HG02588 (cell line): Measurements from ENCODE around the gene CCNK.

ENCODE experiments used
- ATAC-seq: cut with Tn5 transposase; IDR thresholded peaks from one replicate; pipeline ENCODE4 v1.9.1; 2021; ENCODE audit warnings: mild to moderate bottlenecking, moderate library complexity; ENCODE audit not compliant: unreplicated experiment

Gene CCNK

DNA sequence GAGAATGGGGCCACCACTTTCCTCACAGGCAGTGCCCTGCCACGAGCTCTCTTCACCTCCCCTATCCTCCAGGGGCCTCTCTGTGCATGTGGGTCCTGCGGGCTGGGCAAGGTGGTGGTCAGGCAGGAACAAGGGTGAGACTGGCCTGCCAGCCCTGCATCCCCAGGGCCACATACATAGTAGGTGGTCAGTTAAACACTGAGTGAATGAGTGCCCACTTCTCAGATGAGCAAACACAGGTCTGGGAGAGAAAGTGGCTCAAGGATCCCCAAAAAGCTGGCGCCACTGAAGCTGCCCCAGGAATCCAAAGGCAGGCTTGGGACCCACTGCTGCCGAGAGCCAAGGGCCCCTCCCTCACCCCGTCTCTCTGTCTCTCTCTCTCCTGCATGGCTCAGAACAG lies 51.1 kb downstream of the CCNK start:
- ATAC-seq, result no peak

DNA sequence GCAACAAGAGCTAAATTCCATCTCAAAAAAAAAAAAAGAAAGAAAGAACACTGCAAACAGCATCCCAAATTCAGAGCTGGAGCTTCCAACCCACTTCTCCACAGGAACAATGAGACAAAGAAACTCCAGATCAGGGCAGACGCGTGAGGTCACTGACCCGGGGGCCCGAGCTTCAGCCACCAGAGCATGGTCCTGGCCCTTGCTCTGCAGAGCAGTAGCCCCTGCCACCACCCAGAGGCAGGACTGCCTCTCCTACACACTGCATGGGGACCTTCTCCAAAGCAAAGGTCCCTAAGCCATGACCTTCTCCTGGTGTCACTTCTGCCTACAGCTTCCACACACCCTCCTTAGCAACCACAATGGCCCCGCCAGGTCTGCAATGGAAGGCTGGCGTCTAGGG lies 53.1 kb downstream of the CCNK start:
- ATAC-seq, result no peak

- ATAC-seq, result no peak
These were observed 53.7 kb downstream of the CCNK start for GRCh38 chr14:99534863-99535262.

GRCh38 chr14:99535448-99535847 lies 54.2 kb downstream of the CCNK start:
- ATAC-seq, result no peak

DNA sequence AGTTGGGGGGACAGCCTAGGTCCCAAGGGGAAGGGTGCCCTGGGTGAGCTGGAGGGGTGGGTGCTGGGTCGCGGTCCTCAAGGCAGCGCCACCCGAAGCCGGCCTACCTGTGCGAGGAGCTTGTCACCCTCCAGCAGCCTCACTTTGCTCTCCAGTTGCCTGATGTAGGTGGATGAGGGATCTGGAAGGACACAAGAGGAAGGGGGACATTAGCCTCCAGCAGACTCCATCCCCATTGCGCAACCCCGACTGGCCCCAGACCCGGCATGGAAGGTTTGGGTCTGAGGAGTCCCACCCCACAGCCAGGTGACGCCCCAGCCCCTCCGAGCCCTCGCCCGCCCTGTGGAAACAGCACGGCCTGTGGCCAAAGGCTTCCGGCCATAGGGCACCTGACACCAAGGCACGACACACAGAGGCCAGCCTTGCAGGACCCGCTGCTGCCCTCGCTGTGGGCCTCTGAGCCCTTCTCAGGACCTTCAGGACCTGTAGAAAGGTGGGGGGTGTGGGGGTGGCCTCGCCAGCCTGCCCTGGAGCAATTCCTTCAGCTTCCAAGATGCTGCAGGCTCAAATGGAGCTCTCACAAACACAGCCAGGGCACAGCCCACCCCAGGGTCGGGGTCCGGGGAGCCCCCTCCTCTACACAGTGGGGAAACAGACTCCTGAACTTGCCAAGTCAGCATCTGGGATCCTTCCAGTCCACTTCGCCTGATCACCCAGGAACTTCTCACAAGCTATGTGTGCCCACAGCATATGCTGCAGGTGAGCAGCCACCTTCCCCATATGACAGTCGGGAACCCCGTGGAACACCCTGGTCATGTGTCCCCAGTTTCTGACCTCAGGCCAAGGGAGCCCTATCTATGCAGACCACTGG lies 54.9 kb downstream of the CCNK start:
- ATAC-seq, result no peak

- no peak for ATAC-seq
These were observed 56.2 kb downstream of the CCNK start for GRCh38 chr14:99537399-99537798.

- no peak for ATAC-seq
These were observed 57.1 kb downstream of the CCNK start for GRCh38 chr14:99538275-99538674.

DNA sequence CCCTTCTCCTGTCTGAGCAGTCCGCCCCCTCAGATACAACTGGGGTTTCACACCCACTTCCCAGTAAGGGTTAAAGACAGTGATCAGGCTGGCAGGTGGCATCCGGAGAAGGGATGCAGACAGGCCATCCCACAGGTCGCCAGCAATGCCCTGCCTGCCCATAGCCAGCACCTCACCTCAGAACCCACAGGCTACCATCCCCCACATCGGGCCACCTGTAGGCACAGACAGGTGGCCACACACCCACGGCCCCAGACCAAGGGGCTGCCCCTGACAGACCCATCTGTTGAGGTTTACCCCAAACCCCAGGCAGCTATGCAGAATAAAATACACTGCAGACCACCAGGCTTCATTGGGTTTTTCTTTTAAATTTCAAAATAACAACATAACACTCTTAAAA lies 57.5 kb downstream of the CCNK start:
- no peak for ATAC-seq

DNA sequence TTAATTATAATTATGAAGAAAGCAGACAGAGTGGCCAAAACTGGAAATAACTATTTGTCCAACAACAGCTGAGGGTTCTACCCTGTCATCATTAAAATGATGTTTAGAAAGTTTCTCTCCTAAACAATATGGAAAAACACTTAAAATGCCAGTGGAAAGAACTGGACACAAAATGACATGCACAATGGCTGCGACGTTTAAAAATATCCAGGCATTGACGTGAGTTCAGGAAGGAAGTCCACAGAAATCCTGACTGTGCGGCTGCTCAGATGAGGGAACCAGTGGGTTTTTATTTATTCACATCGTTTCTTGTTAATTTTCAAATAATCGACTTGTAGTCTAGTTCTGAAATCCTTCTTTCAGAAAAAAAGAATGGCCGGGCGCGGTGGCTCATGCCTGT lies 58.3 kb downstream of the CCNK start:
- ATAC-seq, result no peak

DNA sequence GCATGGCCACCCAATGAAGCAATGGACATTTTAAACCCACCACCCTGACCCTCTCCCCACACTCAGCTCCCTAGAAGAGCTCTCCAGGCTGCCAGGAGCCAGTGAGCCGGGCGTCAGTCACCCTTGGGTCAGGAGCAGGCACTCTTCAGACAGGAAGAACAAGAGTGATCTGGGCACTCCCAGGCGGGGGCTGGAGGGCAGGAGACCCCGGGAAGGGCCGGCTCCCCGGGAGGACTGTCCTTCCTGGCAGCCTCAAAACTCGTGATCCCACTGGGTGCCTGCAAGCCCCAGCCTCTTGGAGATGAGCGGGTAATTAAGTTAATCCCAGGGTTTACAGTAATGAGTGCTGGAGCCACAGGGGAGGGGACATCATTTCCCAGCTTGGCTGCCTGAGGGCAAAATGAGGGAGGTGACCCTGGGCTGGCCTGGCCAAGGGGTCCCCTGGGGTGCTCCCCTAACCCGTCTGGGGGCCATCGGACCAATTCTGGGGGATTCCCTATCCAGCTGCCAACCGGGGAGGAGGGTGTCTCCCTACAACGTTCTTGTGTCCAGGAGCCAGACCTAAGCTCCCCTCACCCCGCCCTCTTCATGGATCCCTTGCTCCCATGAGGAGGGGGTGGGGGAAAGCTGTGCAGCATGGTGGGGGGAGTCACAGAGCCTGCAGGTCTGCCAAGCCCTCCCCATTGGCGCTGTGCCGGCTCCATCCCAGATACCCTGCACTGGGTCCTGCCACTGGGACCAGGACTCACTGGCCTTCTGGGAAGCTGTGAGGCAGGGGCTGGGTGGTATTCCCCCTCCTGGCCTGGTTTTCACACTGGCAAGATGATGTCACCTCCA lies 59.2 kb downstream of the CCNK start:
- ATAC-seq, result no peak

DNA sequence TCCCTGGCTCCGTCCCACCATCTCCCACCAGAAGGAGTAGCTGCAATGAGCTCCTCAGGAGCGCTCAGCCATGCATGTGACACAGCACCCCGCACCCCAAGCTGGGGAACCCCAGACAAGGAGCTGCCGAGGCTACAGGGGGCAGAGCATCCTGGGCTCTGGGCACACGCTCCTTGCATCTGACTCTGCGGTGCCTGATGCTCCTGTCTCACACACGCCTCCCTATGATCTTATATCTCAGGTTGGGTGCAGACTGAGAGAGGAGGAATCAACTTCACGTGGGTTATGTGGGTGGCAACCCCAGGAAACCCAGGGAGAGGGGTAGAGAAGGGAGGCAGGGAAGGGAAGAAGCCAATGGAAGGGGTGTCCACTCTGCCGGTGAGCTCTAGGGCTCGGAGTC lies 60.0 kb downstream of the CCNK start:
- ATAC-seq, result no peak

DNA sequence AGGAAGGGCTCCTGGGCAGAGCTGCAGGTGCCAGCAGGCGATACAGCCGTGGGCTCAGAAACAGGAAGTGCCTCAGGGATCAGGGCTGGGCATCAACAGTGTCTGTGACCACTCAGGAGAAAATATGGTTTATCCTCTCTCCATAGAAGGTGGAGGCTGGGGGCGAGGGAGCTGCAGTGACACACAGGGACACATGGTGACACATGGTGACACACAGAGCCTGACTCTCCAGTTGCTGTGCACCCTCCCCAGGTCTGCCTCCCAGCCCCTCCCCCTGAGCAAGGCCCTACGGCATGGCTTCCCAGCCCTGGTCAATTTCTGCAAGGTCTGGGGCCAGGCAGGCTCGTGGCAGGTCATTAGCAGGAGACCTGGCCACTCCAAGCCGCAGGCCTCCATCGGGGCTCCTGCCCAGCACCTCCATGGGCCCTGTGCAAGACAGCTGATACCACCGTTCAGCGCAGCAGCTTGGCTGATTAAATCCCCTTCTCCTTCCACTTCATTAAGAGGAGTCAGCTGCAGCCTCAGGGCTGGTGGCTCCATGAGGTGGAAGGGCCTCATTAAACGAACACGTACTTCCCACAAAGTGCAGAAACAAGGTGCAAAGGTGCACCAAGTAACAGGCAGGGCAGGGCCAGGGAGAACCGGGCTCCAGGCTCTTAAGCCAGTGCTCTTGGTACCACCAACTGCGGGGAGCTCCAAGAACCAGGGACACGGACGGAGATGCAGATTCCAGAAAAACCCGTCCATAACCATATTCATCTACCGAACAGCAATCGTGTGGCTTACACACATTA lies 60.7 kb downstream of the CCNK start:
- ATAC-seq, result no peak

GRCh38 chr14:99542566-99542965 lies 61.4 kb downstream of the CCNK start:
- ATAC-seq, result no peak

GRCh38 chr14:99543370-99543769 lies 62.2 kb downstream of the CCNK start:
- no peak for ATAC-seq

GRCh38 chr14:99543985-99544384 lies 62.8 kb downstream of the CCNK start:
- ATAC-seq, result no peak

DNA sequence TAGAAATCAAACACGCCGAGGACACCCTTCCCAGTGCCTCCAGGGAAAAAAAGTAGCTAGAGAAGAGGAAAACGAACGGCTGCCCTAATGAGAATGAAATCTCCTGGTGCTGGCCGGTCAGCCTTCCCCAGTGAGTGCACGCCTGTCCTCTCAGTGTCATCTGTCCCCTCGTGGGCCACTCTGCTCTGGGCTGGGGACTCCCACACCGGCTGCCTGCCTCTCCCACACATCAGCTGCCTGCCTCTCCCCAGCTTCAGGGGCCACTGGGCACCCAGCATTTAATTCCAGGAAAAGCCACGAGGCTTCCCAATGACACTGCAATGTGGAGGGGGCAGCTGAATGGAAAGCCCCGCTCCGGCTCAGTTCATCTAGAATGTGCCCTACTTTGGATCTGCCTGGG lies 63.8 kb downstream of the CCNK start:
- ATAC-seq, result no peak

DNA sequence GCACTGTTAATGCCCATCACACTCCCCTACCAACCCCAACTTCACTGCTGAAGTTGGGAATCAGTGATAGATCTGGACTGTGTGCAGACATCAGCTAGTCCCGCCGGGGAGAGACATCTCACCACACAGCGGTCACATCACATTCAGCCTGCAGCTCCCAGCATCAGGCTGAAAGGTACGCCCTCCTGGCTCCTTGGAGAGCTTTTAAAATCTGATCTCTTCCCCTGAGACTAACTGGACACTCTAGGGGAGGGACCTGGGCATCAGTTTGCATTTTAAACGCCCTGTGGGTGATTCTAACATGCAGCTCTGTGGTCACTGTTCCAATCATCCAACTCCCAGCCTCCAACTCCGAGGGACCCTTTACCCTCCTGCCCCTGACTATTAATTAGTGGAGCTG lies 64.4 kb downstream of the CCNK start:
- no peak for ATAC-seq

- ATAC-seq, result no peak
These were observed 65.1 kb downstream of the CCNK start for GRCh38 chr14:99546234-99546879.

DNA sequence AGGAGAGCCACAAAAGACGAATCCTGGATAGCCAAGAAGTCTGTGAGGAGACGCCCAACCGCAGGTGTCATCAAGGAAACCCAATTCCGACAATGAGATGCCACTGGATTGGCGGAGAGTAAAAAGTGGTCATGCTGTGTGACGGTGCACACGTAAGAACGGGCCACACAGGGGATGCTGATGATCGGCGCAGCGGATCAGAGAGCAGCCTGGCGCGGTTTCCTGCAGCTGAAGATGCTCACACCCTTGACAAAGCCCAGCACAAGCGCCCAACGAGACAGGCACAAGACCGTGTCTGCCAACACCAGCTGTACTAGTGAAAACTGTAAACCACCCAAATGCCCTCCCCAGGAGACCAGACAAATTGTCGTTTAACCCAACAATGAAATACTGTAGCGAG lies 67.0 kb downstream of the CCNK start:
- ATAC-seq, result no peak

DNA sequence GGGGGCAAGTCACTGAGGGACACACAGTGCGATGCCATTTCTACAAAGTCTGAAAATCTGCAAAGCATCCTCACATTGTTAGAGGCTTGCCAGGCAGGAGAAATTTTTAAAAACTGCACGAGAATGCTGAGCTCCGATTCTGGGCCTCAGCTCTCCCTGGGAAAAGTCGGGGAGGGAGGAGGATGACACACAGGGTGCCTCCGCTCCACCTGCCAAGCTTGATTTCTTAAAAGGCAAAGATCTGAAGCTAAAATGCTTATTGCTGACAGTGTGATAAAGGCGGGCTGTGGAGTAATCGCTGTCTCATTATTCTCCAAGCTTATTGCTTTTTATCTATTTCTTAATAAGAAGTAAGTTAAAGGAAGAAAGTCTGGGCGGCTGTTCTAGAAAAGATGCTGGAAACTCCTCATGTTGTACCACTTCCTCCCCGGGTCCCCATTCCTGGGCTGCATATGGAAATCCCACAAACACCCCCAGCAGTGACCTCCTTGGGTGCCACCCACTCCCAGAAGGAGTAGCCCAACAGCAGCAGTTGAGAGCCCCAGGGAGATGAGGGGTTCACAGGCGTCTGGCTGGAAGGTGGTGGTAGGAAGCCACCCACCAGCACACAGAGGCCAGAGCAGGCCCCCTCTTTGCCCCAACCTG lies 67.8 kb downstream of the CCNK start:
- no peak for ATAC-seq
